Spleen (tissue), 11 donors: ENCODE results near the gene KRTAP4-8. TPM values are rescaled to one million over a fixed set of nuclear protein-coding genes. Genes with fewer than 3 reads are reported as not detected.
"Not testable (repeated sequence)": the region's sequence is repeated elsewhere in the genome, so short reads cannot be mapped to it uniquely, and the experiment has no call there.

Experiments used
- DNase-seq: peaks from one replicate; pipeline ENCODE4 v3.0.0-alpha.2; 2020
- H3K27ac ChIP-seq, 8 donors: fragments of 200-600 bp; sonication (generic) in 7 of 8; 1 replicate in 4 of 8; 2 replicates in 4 of 8; pipeline versions ENCODE4 v1.5.0 to v1.8.0; 2016 to 2021; ENCODE audit warnings: inconsistent platforms in 4 of 8, mild to moderate bottlenecking in 4 of 8, moderate library complexity in 1 of 8
- H3K27me3 ChIP-seq, 7 donors: fragments of 200-600 bp; sonication (generic) in 6 of 7; replicated peaks in 1 of 7; 1 replicate in 4 of 7; 2 replicates in 3 of 7; pipeline versions ENCODE4 v1.5.0 to v1.8.0; 2016 to 2021; ENCODE audit warnings: inconsistent platforms in 3 of 7, mild to moderate bottlenecking in 1 of 7
- H3K36me3 ChIP-seq, 6 donors: fragments of 200-600 bp; sonication (generic) in 5 of 6; 1 replicate in 4 of 6; 2 replicates in 2 of 6; pipeline versions ENCODE4 v1.5.0 to v1.8.0; 2016 to 2021; ENCODE audit warnings: inconsistent platforms in 2 of 6
- H3K4me1 ChIP-seq, 6 donors: fragments of 200-600 bp; sonication (generic) in 5 of 6; 1 replicate in 3 of 6; 2 replicates in 3 of 6; pipeline versions ENCODE4 v1.5.0 to v1.8.0; 2016 to 2021; ENCODE audit warnings: inconsistent platforms in 3 of 6
- H3K4me3 ChIP-seq, 8 donors: fragments of 200-600 bp; sonication (generic) in 7 of 8; 1 replicate in 4 of 8; 2 replicates in 4 of 8; pipeline versions ENCODE4 v1.5.0 to v1.8.0; 2016 to 2021; ENCODE audit warnings: inconsistent platforms in 4 of 8, mild to moderate bottlenecking in 4 of 8, moderate library complexity in 2 of 8
- H3K9me3 ChIP-seq, 8 donors: fragments of 200-600 bp; sonication (generic) in 7 of 8; 1 replicate in 4 of 8; 2 replicates in 4 of 8; pipeline versions ENCODE4 v1.5.0 to v1.8.0; 2016 to 2021; ENCODE audit warnings: inconsistent platforms in 4 of 8
- CTCF ChIP-seq, 11 experiments: fragments of 200-600 bp in 7 of 11; fragments of 450-650 bp in 4 of 11; sonication (generic) in 4 of 11; IDR thresholded peaks in 8 of 11; conservative IDR thresholded peaks in 3 of 11; 1 replicate in 7 of 11; 2 replicates in 4 of 11; pipeline versions ENCODE4 v1.4.0 to v1.8.0; 2016 to 2021; ENCODE audit warnings: antibody characterized with exemption in 11 of 11, inconsistent platforms in 4 of 11, mild to moderate bottlenecking in 1 of 11
- POLR2A ChIP-seq, 3 donors: fragments of 450-650 bp; IDR thresholded peaks; one replicate each; pipeline ENCODE4 v1.5.1; 2017; ENCODE audit warnings: antibody characterized with exemption in 3 of 3, mild to moderate bottlenecking in 1 of 3
- POLR2AphosphoS5 ChIP-seq, 3 donors: sonication (generic); formaldehyde crosslinking; IDR thresholded peaks; one replicate each; pipeline ENCODE4 v1.5.1; 2017; ENCODE audit warnings: antibody characterized with exemption in 3 of 3
- WGBS, 5 donors: extraction: QIAGEN DNeasy Blood & Tissue Kit in 3 of 5; methylation state at CpG; one replicate each; pipeline versions ENCODE4 v1.1.5 to v1.1.7; 2013 to 2018; 5-methylcytosine and 5-hydroxymethylcytosine counted together
- intact Hi-C: fragments of 100-400 bp; cut with DNase I; formaldehyde crosslinking; loops from one replicate; pipeline ENCODE4 v1.15.0; 2023; ENCODE audit warnings: low total_unique reads
- polyA plus RNA-seq, 3 donors: library from polyadenylated mRNA; stranded (reverse); fragments of 200-250 nt; gene quantifications; one replicate each; pipeline ENCODE4 v1.2.1, GENCODE V29; 2013
- total RNA-seq, 7 donors: library from RNA; depleted of rRNA in 3 of 7; stranded (reverse); fragments of >200 nt in 3 of 7; fragmentation: NEBNext Ultra II Directional in 4 of 7; extraction: Animal tissue kit (Norgen Biotek cat#: 25700) in 4 of 7; gene quantifications; one replicate each; pipeline versions ENCODE4 v1.1.0 to v1.2.1, GENCODE V29; 2016 to 2021
- donor health status: healthy with polysubstance abuse.
- donor health status: DM: no; HTN: no; CAD: no; lungs with moderate emphysema.
- donor health status: DM: no; HTN: no; CAD: no.
- donor health status: Bipolar disorder and iron deficiency.
- donor health status: healthy.
- donor health status: DM: no; HTN: no; CAD: no.
- donor health status: DM: yes; HTN: yes; CAD: no.

KRTAP4-8 gene
- total and polyA plus RNA-seq, 10 donors = not detected

GRCh38 chr17:41127371-41127770, 29.4 kb upstream of the KRTAP4-8 start:
- H3K4me1 ChIP-seq = peaks cover 3 to 32% (median 8%) of the 10 kb centered on the region in 6 donors
- H3K27me3 ChIP-seq = no peaks in the 10 kb centered on the region
- 80 to 90% (median 88%) methylated on average over 1 of the region's 1 CpG for WGBS, 5 donors
- intact Hi-C loops = no loop called here
- no peak for DNase-seq
- no peaks in the 10 kb centered on the region for H3K36me3 ChIP-seq
- peaks cover 0 to under 1% (median 0%) of the 10 kb centered on the region in 8 donors for H3K9me3 ChIP-seq
- H3K27ac ChIP-seq = no peak overlapping the region
- H3K4me3 ChIP-seq = no peak overlapping the region
- TF ChIP-seq POLR2A (IDR thresholded peaks at IDR 0.05) (no peak), CTCF (IDR thresholded peaks at IDR 0.05 in 8 of 11, conservative IDR thresholded peaks at IDR 0.05 in 3 of 11) (no peak), POLR2AphosphoS5 (IDR thresholded peaks at IDR 0.05) (no peak)

GRCh38 chr17:41126412-41126811, 28.5 kb upstream of the KRTAP4-8 start:
- WGBS, 5 donors = 80 to 91% (median 89%) methylated on average over 3 of the region's 3 CpGs
- TF ChIP-seq POLR2AphosphoS5 (IDR thresholded peaks at IDR 0.05) = no peak
- TF ChIP-seq CTCF (IDR thresholded peaks at IDR 0.05 in 8 of 11, conservative IDR thresholded peaks at IDR 0.05 in 3 of 11) = no peak
- no peak for TF ChIP-seq POLR2A (IDR thresholded peaks at IDR 0.05)
- peaks cover 0 to 6% (median 0%) of the 10 kb centered on the region in 8 donors for H3K9me3 ChIP-seq

GRCh38 chr17:41125064-41125463, 27.1 kb upstream of the KRTAP4-8 start:
- no peak for DNase-seq
- no peaks in the 10 kb centered on the region for H3K36me3 ChIP-seq
- no peak overlapping the region for H3K4me3 ChIP-seq
- H3K4me1 ChIP-seq = peaks cover 3 to 44% (median 16%) of the 10 kb centered on the region in 6 donors
- intact Hi-C loops = no loop called here
- 79 to 99% (median 94%) methylated on average over 2 of the region's 2 CpGs for WGBS, 5 donors
- no peak for TF ChIP-seq CTCF (IDR thresholded peaks at IDR 0.05 in 8 of 11, conservative IDR thresholded peaks at IDR 0.05 in 3 of 11)
- no peak for TF ChIP-seq POLR2A (IDR thresholded peaks at IDR 0.05)
- TF ChIP-seq POLR2AphosphoS5 (IDR thresholded peaks at IDR 0.05) = no peak
- no peak overlapping the region for H3K27ac ChIP-seq
- H3K9me3 ChIP-seq = peaks cover 0 to 6% (median 0%) of the 10 kb centered on the region in 8 donors
- H3K27me3 ChIP-seq = no peaks in the 10 kb centered on the region

More at GRCh38 chr17:41126412-41126811, 28.5 kb upstream of the KRTAP4-8 start:
- Histone ChIP-seq H3K27me3 (no peaks in the 10 kb centered on the region), H3K36me3 (no peaks in the 10 kb centered on the region), H3K27ac (no peak overlapping the region), H3K4me1 (peaks cover 3 to 32% (median 8%) of the 10 kb centered on the region in 6 donors), H3K4me3 (no peak overlapping the region)
- no peak for DNase-seq
- intact Hi-C loops = no loop called here

- H3K4me3 ChIP-seq, intact Hi-C loops, H3K36me3 ChIP-seq, H3K27ac ChIP-seq, H3K27me3 ChIP-seq, H3K9me3 ChIP-seq, DNase-seq: not testable (repeated sequence)
- H3K4me1 ChIP-seq = peaks cover 3 to 54% (median 20%) of the 10 kb centered on the region in 6 donors
- WGBS, 5 donors = 63 to 88% (median 67%) methylated on average over 1 to 3 of the region's 3 CpGs
Observed at GRCh38 chr17:41123991-41124371, 26.0 kb upstream of the KRTAP4-8 start, which contains the start of gene KRTAP4-12. Gene KRTAP4-12, minus strand, starts transcription at chr17:41124182. Its CDS starts 60 bp downstream, at chr17:41124122.

GRCh38 chr17:41123292-41123990, 25.5 kb upstream of the KRTAP4-8 start:
- 81 to 87% (median 85%) methylated on average over 11 to 12 of the region's 12 CpGs for WGBS, 5 donors
- intact Hi-C loops, H3K9me3 ChIP-seq, H3K36me3 ChIP-seq, DNase-seq, H3K27me3 ChIP-seq, H3K27ac ChIP-seq, H3K4me3 ChIP-seq: not testable (repeated sequence)
- H3K4me1 ChIP-seq = peaks cover 3 to 60% (median 20%) of the 10 kb centered on the region in 6 donors
